HG03442 (cell line): ENCODE data around the gene TMEM169.
A peak's percentile ranks its signal among the peaks of the same experiment; 100 is the strongest.

Experiments
- ATAC-seq: cut with Tn5 transposase; IDR thresholded peaks from one replicate; pipeline ENCODE4 v1.9.1; 2021; ENCODE audit warnings: mild to moderate bottlenecking, moderate library complexity; ENCODE audit not compliant: unreplicated experiment

The TMEM169 gene

DNA sequence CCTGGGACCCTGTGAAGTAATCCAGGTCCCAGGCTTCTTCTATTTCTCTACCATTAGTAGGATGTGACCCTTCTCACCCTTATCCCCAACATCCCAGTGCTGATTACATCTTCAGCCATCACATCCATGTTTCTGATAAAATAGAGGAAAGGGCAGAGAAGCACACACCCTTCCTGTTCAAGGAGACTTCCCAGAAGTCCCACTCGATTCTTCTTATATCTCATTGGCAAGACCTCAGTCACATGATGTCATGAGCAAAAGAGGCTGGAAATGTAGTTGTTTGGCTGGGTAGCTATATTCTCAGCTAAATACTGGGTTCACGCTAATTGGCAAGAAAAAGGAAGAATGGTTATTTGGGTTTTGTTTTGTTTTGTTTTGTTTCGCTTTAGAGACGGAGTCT lies 19.4 kb downstream of the TMEM169 start:
- ATAC-seq = no peak

DNA sequence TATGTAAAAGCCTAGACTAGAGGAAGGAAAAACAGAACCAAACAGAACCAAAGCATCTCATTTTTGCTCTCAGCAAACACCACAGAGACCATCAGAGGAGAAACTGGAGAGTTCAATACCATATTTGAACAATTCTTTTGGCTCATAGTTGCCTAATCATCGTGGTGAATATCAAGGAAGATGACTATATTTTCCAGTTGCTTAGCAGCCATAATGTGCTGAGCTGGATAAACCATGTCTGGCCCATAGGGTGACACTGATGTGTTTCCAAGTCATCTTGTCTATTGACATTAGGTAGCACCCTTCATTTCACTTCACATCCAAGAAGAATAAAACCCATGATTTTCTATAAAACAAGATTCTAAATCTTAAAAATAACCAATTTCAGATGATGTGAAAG lies 21.5 kb downstream of the TMEM169 start:
- ATAC-seq = no peak

DNA sequence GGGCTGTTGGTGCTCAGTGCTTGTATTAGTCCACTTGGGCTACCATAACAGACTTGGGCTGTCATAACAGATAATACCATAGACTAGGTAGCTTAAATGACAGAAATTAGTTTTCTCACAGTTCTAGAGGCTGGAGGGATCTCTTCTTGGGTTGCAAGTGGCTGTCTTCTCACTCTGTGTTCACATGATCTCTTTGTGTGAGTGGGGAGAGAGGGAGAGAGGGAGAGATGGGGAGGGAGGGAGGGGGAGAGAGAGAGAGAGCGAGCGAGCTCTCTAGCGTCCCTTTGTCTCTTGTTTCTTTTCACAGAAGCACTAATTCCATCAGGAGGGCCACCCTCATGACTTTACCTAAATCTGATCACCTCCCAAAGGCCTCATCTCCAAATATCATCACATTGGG lies 23.0 kb downstream of the TMEM169 start:
- ATAC-seq = no peak

DNA sequence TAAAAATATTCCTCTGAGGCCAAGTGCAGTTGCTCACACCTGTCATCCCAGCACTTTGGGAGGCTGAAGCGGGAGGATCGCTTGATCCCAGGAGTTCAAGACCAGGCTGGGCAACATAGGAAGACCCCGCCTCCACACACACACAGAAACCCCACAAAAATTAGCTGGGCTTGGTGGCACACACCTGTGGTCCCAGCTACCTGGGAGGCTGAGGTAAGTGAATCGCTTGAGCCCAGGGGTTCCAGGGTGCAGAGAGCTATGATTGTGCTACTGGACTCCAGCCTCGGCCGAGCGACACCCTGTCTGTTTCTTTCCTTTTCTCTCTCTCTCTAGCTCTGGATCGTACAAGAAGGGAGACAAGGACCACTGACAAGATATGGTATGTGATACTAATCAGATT lies 25.6 kb downstream of the TMEM169 start:
- ATAC-seq = no peak

DNA sequence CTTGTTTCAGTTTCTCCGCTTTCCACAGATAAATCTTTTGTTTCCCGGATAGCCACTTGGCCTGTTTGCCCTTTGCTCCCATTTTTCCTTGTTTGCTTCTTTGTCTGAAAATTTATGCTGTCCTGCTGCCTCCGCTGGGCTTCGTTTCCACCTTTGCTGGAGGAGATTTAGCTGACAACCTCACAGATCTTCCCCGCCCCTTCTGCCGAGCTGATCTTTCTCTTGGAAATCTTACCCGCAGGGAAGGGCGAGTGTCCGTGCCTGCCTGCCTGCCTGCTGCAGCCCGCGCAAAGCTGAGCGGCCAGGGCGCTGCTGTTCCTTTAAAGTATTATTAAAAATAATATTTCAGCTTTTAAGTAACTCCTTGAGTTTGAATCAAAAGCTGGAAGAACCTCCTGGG lies 26.0 kb downstream of the TMEM169 start:
- no peak for ATAC-seq

DNA sequence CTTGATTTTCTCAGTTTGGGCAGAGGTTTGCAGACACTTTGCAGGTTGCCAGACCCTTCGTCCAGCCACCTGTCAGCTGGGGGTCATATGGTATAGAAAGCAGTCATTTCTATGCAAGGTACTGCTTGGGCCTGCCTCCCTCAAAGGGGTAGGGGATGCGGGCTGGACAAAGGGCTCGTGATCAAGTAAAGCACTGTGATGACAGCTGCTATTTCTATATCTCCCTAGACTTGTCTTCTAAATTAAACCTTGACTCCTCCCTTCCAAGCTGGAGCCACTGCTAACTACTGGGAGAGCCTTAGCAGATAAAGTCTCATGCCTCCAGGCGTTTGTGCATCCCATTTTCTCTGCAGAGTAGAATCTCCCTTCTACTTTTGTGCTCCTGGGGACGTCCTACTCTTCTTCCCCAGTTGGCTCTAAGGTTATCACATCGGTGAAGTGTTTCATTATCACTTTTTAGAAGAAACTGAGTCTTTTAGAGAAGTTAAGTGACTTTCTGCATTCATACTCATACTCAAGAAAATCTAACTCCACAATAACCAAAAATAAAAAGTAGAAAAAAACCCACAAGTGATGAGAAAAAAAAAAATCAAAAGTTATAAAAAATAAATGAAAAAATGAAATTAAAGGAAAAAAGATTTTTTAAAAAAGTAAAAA lies 26.7 kb downstream of the TMEM169 start:
- ATAC-seq = no peak

DNA sequence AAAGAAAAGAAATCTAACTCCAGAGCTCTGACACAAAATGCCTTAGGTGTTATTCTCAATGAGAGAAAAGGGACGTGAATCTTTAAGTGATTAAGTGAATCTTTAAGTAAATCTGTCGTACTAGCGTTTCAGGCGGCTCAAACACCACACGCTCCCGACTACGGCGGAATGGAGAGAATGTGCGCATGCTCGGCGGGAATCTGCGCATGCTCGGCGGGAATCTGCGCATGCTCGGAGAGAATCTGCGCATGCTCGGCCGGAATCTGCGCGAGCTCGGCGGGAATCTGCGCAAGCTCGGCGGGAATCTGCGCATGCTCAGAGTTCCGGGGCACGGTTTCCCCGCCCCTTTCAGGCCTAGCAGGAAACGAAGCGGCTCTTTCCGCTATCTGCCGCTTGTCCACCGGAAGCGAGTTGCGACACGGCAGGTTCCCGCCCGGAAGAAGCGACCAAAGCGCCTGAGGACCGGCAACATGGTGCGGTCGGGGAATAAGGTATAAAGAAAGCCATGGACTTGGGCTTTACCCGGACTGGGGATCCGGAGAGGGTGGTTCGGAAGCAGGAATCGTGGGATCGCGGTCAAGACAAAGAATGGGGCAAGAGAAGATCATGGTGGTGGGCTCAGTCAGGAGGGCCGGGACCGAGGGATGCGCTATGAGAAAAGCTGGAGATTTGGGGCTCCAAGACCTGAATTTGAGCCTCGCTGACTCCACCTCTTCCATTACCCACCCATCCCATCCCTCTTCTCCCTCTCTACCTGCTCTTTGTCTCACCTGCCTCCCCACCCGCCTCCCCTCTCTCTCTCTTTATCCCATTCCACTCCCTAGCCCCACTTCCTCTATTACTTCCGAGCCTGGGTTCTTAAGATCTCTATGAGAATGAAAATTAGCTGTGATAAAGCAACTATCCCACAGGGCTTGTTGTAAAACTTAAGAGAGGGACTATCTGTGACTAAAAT lies 27.5 kb downstream of the TMEM169 start, which contains the start of gene XRCC5:
Gene XRCC5 (plus strand): TSS at position 382 of the 955 bp plus-strand sequence. CDS start 89 bp downstream, at position 471.
- peak; percentile 44 for ATAC-seq

DNA sequence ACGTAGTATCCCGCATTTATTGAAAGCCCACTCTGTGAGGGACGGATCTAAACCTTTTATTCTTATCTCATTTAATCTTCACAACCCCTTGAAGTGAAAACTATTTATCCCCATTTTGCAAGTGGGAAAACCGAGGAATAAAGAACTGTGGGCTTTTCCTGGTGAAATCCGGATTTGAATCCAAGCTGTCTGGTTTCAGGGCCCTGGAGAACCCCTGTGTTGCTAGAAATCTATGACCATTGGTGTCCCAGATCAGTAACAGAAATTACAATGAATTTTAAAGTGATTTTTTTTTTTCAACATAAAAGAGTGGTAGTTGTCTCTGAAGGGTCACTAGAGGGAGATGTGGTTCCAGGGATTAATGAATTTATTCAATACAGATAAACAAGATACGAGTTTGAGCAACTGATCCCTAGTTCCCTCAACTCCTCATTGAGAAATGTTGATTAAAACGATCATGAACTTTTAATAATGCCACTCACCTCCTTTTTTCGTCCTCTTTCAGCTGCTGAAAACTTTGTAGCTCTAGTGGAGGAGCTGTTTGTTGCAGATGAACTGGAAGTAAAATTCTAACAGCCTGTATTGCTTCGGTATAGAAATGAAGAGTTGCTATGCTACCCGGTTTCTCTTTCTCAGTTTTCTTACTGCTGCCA lies 28.4 kb downstream of the TMEM169 start:
- no peak for ATAC-seq

DNA sequence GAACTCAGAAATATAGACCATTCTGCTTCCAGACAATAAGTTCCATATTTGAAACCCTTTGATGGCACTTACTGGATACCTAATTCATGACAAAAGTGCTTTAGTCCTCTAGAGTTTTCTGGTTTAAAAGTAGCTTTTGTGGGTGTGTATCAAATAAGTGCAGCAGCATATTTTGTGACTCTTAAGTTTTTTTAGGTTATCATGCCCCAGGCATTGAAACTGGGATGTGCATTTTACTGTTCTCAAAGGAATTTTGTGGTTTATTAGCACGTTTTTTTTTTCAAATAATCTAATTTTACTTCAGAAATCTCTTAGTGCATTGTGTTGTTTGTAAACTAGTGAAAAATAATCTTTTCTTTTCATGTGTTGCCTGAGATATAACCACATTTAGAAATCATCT lies 28.9 kb downstream of the TMEM169 start:
- no peak for ATAC-seq

DNA sequence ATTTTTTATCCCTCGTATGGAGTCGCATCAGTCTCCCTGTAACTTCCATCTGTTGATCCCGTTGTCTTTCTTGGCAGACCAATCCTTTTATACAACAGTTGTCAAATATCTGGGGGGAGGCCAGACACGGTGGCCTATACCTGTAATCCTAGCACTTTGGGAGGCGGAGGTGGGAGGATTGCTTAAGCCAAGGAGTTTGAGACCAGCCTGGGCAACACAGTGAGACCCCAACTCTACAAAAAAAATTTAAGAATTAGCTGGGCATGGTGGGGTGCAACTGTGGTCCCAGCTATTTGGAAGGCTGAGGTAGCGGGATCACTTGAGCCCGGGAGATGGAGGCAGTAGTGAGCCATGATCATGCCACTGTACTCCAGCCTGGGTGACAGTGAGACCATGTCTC lies 29.4 kb downstream of the TMEM169 start:
- ATAC-seq = no peak

DNA sequence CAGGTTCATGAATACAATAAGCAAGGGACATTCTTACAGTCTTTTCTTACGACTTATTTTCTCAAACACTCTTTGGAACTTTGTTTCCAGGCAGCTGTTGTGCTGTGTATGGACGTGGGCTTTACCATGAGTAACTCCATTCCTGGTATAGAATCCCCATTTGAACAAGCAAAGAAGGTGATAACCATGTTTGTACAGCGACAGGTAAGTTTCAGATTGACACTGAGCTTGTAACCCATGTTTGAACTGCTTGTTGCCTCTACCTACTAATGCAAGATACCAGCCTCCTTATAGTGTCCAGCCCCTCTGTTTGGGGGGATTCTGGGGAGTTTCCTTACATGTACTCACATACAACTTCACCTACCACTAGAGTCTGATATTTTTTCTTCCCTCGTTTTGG lies 31.2 kb downstream of the TMEM169 start:
- ATAC-seq = no peak

DNA sequence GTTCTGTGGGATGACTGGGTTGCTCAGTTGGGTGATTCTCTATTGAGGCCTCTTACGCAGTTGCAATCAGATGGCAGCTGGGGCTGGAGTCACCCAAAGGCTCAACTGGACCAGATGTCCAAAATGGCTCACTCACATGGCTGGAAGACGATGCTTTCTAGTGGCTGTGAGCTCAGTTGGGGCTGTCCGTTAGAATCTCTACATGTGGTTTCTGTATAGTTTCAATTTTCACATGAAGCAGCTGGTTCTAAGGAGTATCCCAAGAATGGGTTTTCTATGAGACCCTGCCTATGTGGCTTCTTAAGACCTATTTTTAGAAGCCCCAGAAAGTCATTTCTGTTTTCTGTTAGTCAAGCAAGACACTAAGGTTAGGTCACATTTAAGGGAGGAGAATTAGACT lies 31.9 kb downstream of the TMEM169 start:
- ATAC-seq = peak; percentile 75

DNA sequence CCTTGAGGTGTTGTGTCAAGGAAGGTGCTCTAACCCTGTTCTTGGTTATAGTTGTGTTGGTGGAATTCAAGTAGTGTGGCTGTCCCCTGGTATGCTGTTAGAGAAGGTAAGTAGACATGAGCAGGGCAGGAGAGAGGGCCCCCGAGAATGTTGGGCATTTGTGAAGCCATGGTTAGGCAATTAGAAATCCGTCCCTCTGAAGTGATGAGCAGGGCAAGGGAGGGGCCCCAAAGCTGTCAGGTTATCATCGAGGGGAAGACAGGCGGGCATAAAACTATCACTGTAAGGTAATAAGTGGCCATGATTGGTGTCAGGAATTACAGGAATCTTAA lies 32.6 kb downstream of the TMEM169 start:
- peak; percentile 0 for ATAC-seq

DNA sequence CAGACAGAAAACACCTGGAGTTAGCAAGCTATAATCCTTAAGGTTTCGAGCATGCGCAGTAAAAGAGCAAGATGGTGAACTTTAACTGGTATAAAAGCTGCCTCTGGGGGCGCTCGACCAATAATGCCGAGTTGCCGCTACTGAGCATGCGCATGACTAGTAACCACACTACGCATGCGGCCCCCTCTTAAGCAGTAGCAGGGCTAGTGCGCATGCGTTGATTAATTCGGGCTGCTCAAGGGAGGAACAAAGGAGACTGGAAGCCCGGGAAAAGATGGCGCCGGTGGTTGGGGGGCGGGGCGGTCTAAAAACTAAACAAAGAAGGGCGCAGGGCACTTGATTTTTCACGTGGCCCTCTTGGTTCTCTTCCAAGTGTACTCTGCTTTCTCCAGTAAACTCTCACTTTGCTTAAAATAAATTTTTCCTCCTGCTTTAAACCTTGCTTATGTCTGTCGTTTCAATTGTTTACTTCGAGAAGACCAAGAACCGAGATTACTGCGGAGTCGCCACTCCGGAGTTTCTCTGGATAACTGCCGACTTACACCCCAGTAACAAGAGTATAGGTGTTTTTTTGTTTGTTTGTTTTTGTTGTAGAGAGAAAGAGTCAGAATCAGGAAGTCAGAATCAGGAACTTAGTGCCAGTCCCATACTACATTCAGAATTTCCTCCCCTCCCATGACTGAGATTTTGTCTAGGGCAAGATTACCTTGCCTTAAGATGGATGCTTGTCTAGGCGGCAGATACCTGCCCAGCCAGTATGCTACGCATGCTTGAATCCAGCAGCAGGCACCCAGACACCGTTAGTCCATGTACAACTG lies 33.2 kb downstream of the TMEM169 start:
- ATAC-seq = peak; percentile 44

DNA sequence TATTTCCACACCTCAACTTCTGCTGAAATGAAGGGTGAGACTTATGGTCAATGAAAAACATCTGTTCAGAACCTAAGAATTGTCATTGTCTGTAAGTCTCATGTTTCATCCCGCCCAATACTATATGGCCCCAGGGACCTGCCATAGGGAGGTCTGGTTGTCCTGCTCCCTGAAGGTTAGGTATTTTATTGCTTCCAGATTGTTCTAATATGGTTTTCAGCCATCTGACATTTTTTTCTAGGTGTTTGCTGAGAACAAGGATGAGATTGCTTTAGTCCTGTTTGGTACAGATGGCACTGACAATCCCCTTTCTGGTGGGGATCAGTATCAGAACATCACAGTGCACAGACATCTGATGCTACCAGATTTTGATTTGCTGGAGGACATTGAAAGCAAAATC lies 34.7 kb downstream of the TMEM169 start:
- ATAC-seq = no peak

DNA sequence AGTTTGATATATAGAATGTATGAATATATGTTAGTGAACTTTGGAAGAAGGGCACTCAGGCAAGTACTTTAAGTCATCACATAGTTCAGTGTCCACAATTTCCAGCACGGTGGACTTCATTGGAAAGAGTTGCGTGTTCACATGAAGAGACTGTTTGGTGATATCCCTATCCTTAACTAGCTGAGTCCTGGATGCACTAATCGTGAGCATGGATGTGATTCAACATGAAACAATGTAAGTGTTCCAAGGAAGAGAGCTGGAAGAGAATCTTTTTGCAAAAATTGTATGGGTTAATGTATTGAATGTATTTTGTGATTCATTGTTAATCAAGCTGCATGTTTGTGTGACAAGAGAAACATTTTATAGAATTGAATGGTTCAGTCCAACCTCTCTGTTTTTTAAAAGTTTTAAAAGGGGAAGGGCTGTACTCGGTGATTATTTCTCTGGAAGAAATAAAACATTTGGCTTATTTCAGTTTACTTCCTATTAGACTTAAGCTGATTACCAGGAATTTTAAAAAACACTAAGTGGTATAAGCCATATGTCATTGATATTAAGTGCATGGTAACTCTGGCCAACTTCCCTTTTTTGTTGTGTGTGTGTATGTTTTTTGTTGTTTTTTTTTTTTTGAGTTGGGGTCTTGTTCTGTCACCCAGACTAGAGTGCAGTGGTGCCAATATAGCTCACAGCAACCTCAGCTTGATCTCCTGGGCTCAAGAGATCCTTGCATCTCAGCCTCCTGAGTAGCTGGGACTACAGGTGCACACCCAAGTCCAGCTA lies 36.0 kb downstream of the TMEM169 start:
- no peak for ATAC-seq

DNA sequence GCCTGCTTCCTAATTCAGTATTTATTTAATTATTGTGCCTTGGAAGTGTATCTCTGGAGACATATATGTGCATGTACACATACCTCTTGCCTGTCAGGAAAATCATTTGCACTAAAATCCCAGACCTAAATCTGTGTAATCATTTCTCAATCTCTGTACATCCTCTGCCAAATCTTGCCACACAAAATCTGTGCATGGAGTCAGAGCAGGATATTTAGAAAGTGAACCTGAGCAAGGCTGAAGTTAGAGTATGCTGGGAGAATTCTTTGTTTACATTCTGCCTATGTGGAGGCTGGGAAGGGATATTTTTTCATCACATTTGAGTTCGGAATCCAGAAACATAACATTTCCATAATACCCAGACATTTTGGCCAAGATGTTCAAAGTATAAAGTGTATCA lies 36.8 kb downstream of the TMEM169 start:
- no peak for ATAC-seq

DNA sequence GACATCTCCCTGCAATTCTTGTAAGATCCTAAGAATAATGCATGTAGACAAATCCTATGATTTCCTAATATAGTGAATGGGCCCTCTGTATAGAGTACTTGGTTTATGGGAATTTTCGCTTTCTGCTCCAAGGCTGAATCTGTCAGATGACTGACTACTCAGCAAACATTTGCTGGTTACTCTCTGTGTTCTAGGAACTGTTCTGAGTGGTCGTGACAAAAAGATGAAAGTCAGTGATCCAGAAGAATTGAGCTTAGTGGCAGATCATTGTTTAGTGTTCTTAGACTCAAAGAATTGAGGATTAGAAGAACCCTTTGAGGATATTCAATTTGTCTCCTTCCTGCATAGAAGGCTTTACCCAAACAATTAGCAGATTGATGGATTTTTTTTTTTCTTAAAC lies 37.4 kb downstream of the TMEM169 start:
- no peak for ATAC-seq

DNA sequence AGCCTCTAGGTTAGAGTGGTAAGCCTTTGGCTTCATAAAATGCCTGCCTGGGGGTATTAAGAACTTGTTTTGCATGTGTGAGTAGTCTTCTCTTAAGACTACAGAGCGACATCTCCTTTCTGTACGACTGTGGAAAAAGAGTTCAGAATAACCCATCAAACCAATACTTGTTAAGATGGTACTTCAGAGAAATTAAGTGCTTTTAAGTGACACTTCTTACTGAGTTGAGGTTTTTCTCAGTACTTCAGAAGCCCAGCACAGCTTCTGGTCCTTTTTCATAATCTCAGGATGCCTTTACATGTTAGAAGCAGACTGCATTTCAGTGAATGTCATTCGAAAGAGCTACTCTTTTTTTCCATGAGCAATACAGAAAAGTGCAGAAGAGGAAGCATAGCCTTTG lies 38.3 kb downstream of the TMEM169 start:
- ATAC-seq = no peak

DNA sequence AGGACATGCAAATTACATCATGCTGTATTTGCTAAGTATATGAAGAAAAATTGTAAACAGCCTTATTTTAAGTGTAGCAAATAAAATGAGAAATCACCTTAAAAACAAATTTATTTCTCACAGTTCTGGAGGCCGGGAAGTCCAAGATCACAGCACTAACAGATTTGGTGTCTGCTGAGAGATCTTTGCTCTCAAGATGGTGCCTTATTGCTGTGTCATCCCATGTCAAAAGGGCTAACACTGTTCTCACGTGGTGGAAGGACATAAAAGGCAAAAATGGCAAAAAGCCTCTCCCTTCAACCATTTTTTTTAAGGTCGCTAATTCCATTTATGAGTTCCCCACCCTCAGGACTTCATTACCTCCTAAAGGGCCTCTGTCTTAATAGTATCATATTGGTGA lies 39.5 kb downstream of the TMEM169 start:
- no peak for ATAC-seq
